ENCODE data around the gene GGA2.
A peak's percentile ranks its signal among the peaks of the same experiment; 100 is the strongest.

GGA2 gene

GRCh38 chr16:23521965-23522364 is 11.7 kb upstream of the GGA2 start:
- Histone ChIP-seq H3K9me3 (no peaks in the 10 kb centered on the region), H3K36me3 (no peaks in the 10 kb centered on the region), H3K27ac (no peak overlapping the region), H3K4me3 (ENCODE audit: low read depth in 1 of 2, low read length in 1 of 2) (no peak overlapping the region), H3K27me3 (no peaks in the 10 kb centered on the region), H3K4me1 (ENCODE audit: control insufficient read depth in 1 of 2, insufficient read depth in 1 of 2, low read depth in 1 of 2, low read length in 1 of 2) (peaks cover 9 to 10% of the 10 kb centered on the region in 2 experiments)
- no peak for TF ChIP-seq CTCF (IDR thresholded peaks at IDR 0.05)

- H3K36me3 ChIP-seq: no peaks in the 10 kb centered on the region
- no peak for TF ChIP-seq CTCF (IDR thresholded peaks at IDR 0.05)
- peak overlapping the region; percentile 3 for H3K27ac ChIP-seq
- no peaks in the 10 kb centered on the region for H3K27me3 ChIP-seq
- no peak overlapping the region for H3K4me3 ChIP-seq (ENCODE audit: low read depth in 1 of 2, low read length in 1 of 2)
- H3K4me1 ChIP-seq (ENCODE audit: control insufficient read depth in 1 of 2, insufficient read depth in 1 of 2, low read depth in 1 of 2, low read length in 1 of 2): peaks cover 9 to 10% of the 10 kb centered on the region in 2 experiments
- no peaks in the 10 kb centered on the region for H3K9me3 ChIP-seq
Observed at GRCh38 chr16:23521037-23521743, 10.9 kb upstream of the GGA2 start.

- Histone ChIP-seq H3K4me1 (ENCODE audit: control insufficient read depth in 1 of 2, insufficient read depth in 1 of 2, low read depth in 1 of 2, low read length in 1 of 2) (peaks cover 9 to 10% of the 10 kb centered on the region in 2 experiments), H3K27me3 (no peaks in the 10 kb centered on the region), H3K9me3 (no peaks in the 10 kb centered on the region), H3K4me3 (ENCODE audit: low read depth in 1 of 2, low read length in 1 of 2) (no peak overlapping the region), H3K27ac (peak overlapping the region; percentile 3), H3K36me3 (no peaks in the 10 kb centered on the region)
- no peak for TF ChIP-seq CTCF (IDR thresholded peaks at IDR 0.05)
Observed at GRCh38 chr16:23520500-23520899, 10.2 kb upstream of the GGA2 start.

GRCh38 chr16:23519282-23519681 is 9.0 kb upstream of the GGA2 start:
- no peak for TF ChIP-seq CTCF (IDR thresholded peaks at IDR 0.05)
- H3K36me3 ChIP-seq: no peaks in the 10 kb centered on the region
- no peaks in the 10 kb centered on the region for H3K9me3 ChIP-seq

GRCh38 chr16:23518435-23518891 is 8.2 kb upstream of the GGA2 start:
- no peaks in the 10 kb centered on the region for H3K27me3 ChIP-seq
- no peak for TF ChIP-seq CTCF (IDR thresholded peaks at IDR 0.05)
- no peak overlapping the region for H3K4me3 ChIP-seq (ENCODE audit: low read depth in 1 of 2, low read length in 1 of 2)
- no peaks in the 10 kb centered on the region for H3K36me3 ChIP-seq
- H3K27ac ChIP-seq: no peak overlapping the region
- H3K4me1 ChIP-seq (ENCODE audit: control insufficient read depth in 1 of 2, insufficient read depth in 1 of 2, low read depth in 1 of 2, low read length in 1 of 2): peaks cover 9 to 10% of the 10 kb centered on the region in 2 experiments
- H3K9me3 ChIP-seq: no peaks in the 10 kb centered on the region

More at GRCh38 chr16:23519282-23519681, 9.0 kb upstream of the GGA2 start:
- peaks cover 9 to 10% of the 10 kb centered on the region in 2 experiments for H3K4me1 ChIP-seq (ENCODE audit: control insufficient read depth in 1 of 2, insufficient read depth in 1 of 2, low read depth in 1 of 2, low read length in 1 of 2)
- H3K4me3 ChIP-seq (ENCODE audit: low read depth in 1 of 2, low read length in 1 of 2): no peak overlapping the region
- H3K27me3 ChIP-seq: no peaks in the 10 kb centered on the region
- no peak overlapping the region for H3K27ac ChIP-seq
